Panc1 (cell line): ENCODE data around the gene CAMK1D. TPM values are rescaled to one million over a fixed set of nuclear protein-coding genes. Genes with fewer than 3 reads are reported as not detected.

Experiments used
- ATAC-seq: fragments of 200-7000 bp; cut with Tn5 transposase; 2 replicates; pipeline ENCODE4 v1.9.1; 2020; ENCODE audit warnings: mild to moderate bottlenecking, moderate library complexity
- BruUV-seq: library from RNA; stranded (reverse); fragments of 400-500 nt; replicated peaks from 2 replicates; lab custom pipeline; 2021; lab: Mats Ljungman, UMichigan
- CTCF ChIA-PET: fragments of 300-600 bp; sonication (Branson Sonifier 250); formaldehyde crosslinking; loops from one replicate; lab custom pipeline; 2022; ENCODE audit warnings: antibody characterized with exemption; lab: Charles Lee
- POLR2A ChIA-PET: fragments of 300-600 bp; sonication (Branson Sonifier 250); formaldehyde crosslinking; loops from one replicate; lab custom pipeline; 2022; ENCODE audit warnings: antibody characterized with exemption; lab: Charles Lee
- DNase-seq: peaks from one replicate; pipeline ENCODE4 v3.0.0-alpha.2; 2010; ENCODE audit warnings: low read depth, low spot score
- H3K27ac ChIP-seq: 2 replicates; pipeline ENCODE4 v1.5.1; 2011; ENCODE audit warnings: mild to moderate bottlenecking, low read length, inconsistent platforms
- H3K27me3 ChIP-seq: fragments of 200-500 bp; sonication (Bioruptor generic); 2 replicates; pipeline ENCODE4 v1.6.0; 2014; ENCODE audit warnings: low read length, inconsistent platforms; ENCODE audit not compliant: control insufficient read depth, insufficient read depth
- H3K36me3 ChIP-seq: fragments of 200-500 bp; sonication (Bioruptor generic); 2 replicates; pipeline ENCODE4 v1.5.1; 2014; ENCODE audit warnings: inconsistent platforms, mild to moderate bottlenecking, low read length, moderate library complexity; ENCODE audit not compliant: control insufficient read depth, insufficient read depth
- H3K4me1 ChIP-seq: 2 replicates; pipeline ENCODE4 v1.5.1; 2011; ENCODE audit warnings: inconsistent platforms, mild to moderate bottlenecking, low read length, moderate library complexity; ENCODE audit not compliant: control insufficient read depth, insufficient read depth
- H3K4me3 ChIP-seq, 2 experiments: 2 replicates each; pipeline ENCODE4 v1.5.1; 2011 to 2012; ENCODE audit warnings: low read depth in 2 of 2, low read length in 2 of 2, mild to moderate bottlenecking in 2 of 2, inconsistent platforms in 1 of 2, moderate library complexity in 1 of 2
- H3K9me3 ChIP-seq: fragments of 200-500 bp; sonication (Bioruptor generic); 2 replicates; pipeline ENCODE4 v1.5.1; 2014; ENCODE audit warnings: low read depth, mild to moderate bottlenecking, inconsistent platforms, low read length, moderate library complexity; ENCODE audit not compliant: control insufficient read depth, insufficient read depth
- CTCF ChIP-seq: fragments of 450-650 bp; IDR thresholded peaks from 2 replicates; pipeline ENCODE4 v1.5.1; 2017; ENCODE audit warnings: mild to moderate bottlenecking
- POLR2AphosphoS5 ChIP-seq: IDR thresholded peaks from 2 replicates; pipeline ENCODE4 v1.6.1; 2012; ENCODE audit warnings: mild to moderate bottlenecking, low read depth, low read length, moderate library complexity
- REST ChIP-seq, 2 experiments: IDR thresholded peaks; 2 replicates each; pipeline ENCODE4 v1.6.1; 2011 to 2012; ENCODE audit warnings: low read depth in 2 of 2, control low read depth in 1 of 2, low read length in 1 of 2, mild to moderate bottlenecking in 1 of 2, moderate library complexity in 1 of 2; ENCODE audit not compliant: insufficient read depth in 1 of 2
- SIN3A ChIP-seq: IDR thresholded peaks from 2 replicates; pipeline ENCODE4 v1.6.1; 2012; ENCODE audit warnings: low read depth, mild to moderate bottlenecking, low read length, moderate library complexity, borderline replicate concordance; ENCODE audit not compliant: insufficient read depth
- TCF7L2 ChIP-seq: IDR thresholded peaks from 2 replicates; pipeline ENCODE4 v1.6.1; 2011; ENCODE audit warnings: mild to moderate bottlenecking, low read depth, low read length, inconsistent platforms
- in situ Hi-C: cut with HindIII; loops from 2 replicates; pipeline ENCODE4 v1.10.0; 2016; ENCODE audit warnings: low sequenced_read_pairs, low pct_unique_long_range_greater_than_20kb
- intact Hi-C: fragments of 100-400 bp; cut with micrococcal nuclease; formaldehyde crosslinking; loops from one replicate; pipeline ENCODE4 v1.10.0; 2022; ENCODE audit not compliant: unreplicated experiment
- total RNA-seq: library from RNA; stranded (reverse); gene quantifications from one replicate; pipeline ENCODE4 v1.2.1, GENCODE V29; 2021; ENCODE audit not compliant: unreplicated experiment

The CAMK1D gene
- total RNA-seq, 1 experiment from 2014 or later = 5.7 TPM

- ATAC-seq (no peak), DNase-seq (no peak)
- Histone ChIP-seq H3K27ac (no peak overlapping the region), H3K9me3 (no peaks in the 10 kb centered on the region), H3K36me3 (no peaks in the 10 kb centered on the region), H3K4me1 (no peaks in the 10 kb centered on the region), H3K27me3 (no peaks in the 10 kb centered on the region), H3K4me3 (no peak overlapping the region)
- ChIA-PET POLR2A (no interaction called here), CTCF (no interaction called here)
- no TSS peak for BruUV-seq
- in situ Hi-C loops (no loop called here), intact Hi-C loops (no loop called here)
- TF ChIP-seq REST (IDR thresholded peaks at IDR 0.05; ENCODE audit: insufficient read depth in 1 of 2, low read depth in 2 of 2, low read length in 1 of 2) (no peak), CTCF (no peak), TCF7L2 (no peak), POLR2AphosphoS5 (no peak), SIN3A (no peak)
These were observed 289.4 kb downstream of the CAMK1D start for GRCh38 chr10:12638781-12639180.

GRCh38 chr10:12639996-12640944 is 290.9 kb downstream of the CAMK1D start:
- TF ChIP-seq TCF7L2 (no peak), POLR2AphosphoS5 (no peak), CTCF (no peak), REST (IDR thresholded peaks at IDR 0.05; ENCODE audit: insufficient read depth in 1 of 2, low read depth in 2 of 2, low read length in 1 of 2) (no peak), SIN3A (no peak)
- no TSS peak for BruUV-seq
- H3K27ac ChIP-seq = no peak overlapping the region
- intact Hi-C loops (no loop called here), in situ Hi-C loops (no loop called here)
- no peaks in the 10 kb centered on the region for H3K4me1 ChIP-seq
- ChIA-PET CTCF (no interaction called here), POLR2A (interaction anchor here (0.6 kb wide), 1 partner anchor 420 kb away, joined by 7 read pairs; no protein-coding TSS in a partner anchor)
- H3K36me3 ChIP-seq = no peaks in the 10 kb centered on the region
- no peaks in the 10 kb centered on the region for H3K9me3 ChIP-seq
- no peaks in the 10 kb centered on the region for H3K27me3 ChIP-seq
- no peak overlapping the region for H3K4me3 ChIP-seq
- ATAC-seq (no peak), DNase-seq (no peak)
